H1 (cell line): Measurements from ENCODE around the gene MXRA7. TPM values are rescaled to one million over a fixed set of nuclear protein-coding genes. Genes with fewer than 3 reads are reported as not detected.

Experiments used
- CTCF ChIA-PET: fragments of 300-600 bp; sonication (Branson Sonifier 250); formaldehyde crosslinking; loops from one replicate; lab custom pipeline; 2021; ENCODE audit not compliant: partially characterized antibody; lab: Charles Lee
- POLR2A ChIA-PET: fragments of 300-600 bp; sonication (Branson Sonifier 250); formaldehyde crosslinking; loops from one replicate; lab custom pipeline; 2021; ENCODE audit warnings: inconsistent platforms; ENCODE audit not compliant: partially characterized antibody; lab: Charles Lee
- DNase-seq, 2 experiments: peaks; one replicate each; pipeline versions ENCODE4 v3.0.0 to v3.0.0-alpha.2; 2010 to 2022; ENCODE audit warnings: low spot score in 2 of 2, low read depth in 1 of 2, mixed read lengths in 1 of 2
- FAIRE-seq: peaks from 2 replicates; lab custom pipeline; 2011; peaks lifted over from hg19 to GRCh38; lab: Jason Lieb, UNC
- H2AFZ ChIP-seq: 2 replicates; pipeline ENCODE4 v1.8.1; 2012; ENCODE audit warnings: low read length, inconsistent platforms
- H2AK5ac ChIP-seq: 2 replicates; pipeline ENCODE4 v1.6.1; 2013; ENCODE audit warnings: low read depth, low read length
- H2BK120ac ChIP-seq: replicated peaks from 2 replicates; pipeline ENCODE3; 2013; ENCODE audit warnings: low read depth, low read length, inconsistent platforms
- H2BK12ac ChIP-seq: 2 replicates; pipeline ENCODE4 v1.6.1; 2013; ENCODE audit warnings: low read depth, low read length
- H2BK15ac ChIP-seq: 2 replicates; pipeline ENCODE4 v1.6.1; 2013; ENCODE audit warnings: low read length
- H2BK20ac ChIP-seq: 2 replicates; pipeline ENCODE4 v1.6.1; 2013; ENCODE audit warnings: low read length
- H2BK5ac ChIP-seq: 2 replicates; pipeline ENCODE4 v1.6.1; 2013; ENCODE audit warnings: low read depth, low read length
- H3K14ac ChIP-seq: 2 replicates; pipeline ENCODE4 v1.6.1; 2013; ENCODE audit warnings: inconsistent platforms; ENCODE audit not compliant: insufficient read length
- H3K18ac ChIP-seq: 2 replicates; pipeline ENCODE4 v1.6.1; 2013; ENCODE audit warnings: low read length; ENCODE audit errors: extremely low read depth
- H3K23ac ChIP-seq: 2 replicates; pipeline ENCODE4 v1.6.1; 2013; ENCODE audit warnings: inconsistent platforms; ENCODE audit not compliant: insufficient read length
- H3K23me2 ChIP-seq: 2 replicates; pipeline ENCODE4 v1.6.1; 2013; ENCODE audit warnings: low read depth, low read length
- H3K27ac ChIP-seq: 2 replicates; pipeline ENCODE4 v1.6.1; 2011; ENCODE audit warnings: low read depth, low read length, inconsistent platforms
- H3K27me3 ChIP-seq, 4 experiments: replicated peaks in 1 of 4; 1 replicate in 1 of 4; 2 replicates in 3 of 4; pipeline versions ENCODE4 v1.6.1 to v1.8.1; 2011 to 2013; ENCODE audit warnings: low read length in 3 of 4, mild to moderate bottlenecking in 3 of 4, inconsistent platforms in 2 of 4, mixed read lengths in 2 of 4, moderate library complexity in 1 of 4; ENCODE audit not compliant: control insufficient read depth in 3 of 4, insufficient read depth in 3 of 4; ENCODE audit errors: extremely low read depth in 1 of 4
- H3K36me3 ChIP-seq, 4 experiments: 2 replicates each; pipeline versions ENCODE4 v1.6.1 to v1.8.1; 2011 to 2013; ENCODE audit warnings: mild to moderate bottlenecking in 4 of 4, low read length in 3 of 4, moderate library complexity in 2 of 4, control low read depth in 1 of 4, inconsistent platforms in 1 of 4; ENCODE audit not compliant: insufficient read depth in 4 of 4, control insufficient read depth in 2 of 4
- H3K4ac ChIP-seq: replicated peaks from 2 replicates; pipeline ENCODE3; 2013; ENCODE audit warnings: low read length, low read depth, mixed read lengths, inconsistent platforms; ENCODE audit not compliant: insufficient read length
- H3K4me1 ChIP-seq, 4 experiments: replicated peaks in 1 of 4; 1 replicate in 1 of 4; 2 replicates in 3 of 4; pipeline versions ENCODE4 v1.6.1 to v1.8.1; 2011 to 2013; ENCODE audit warnings: low read length in 3 of 4, inconsistent platforms in 2 of 4, mixed read lengths in 1 of 4; ENCODE audit not compliant: insufficient read depth in 4 of 4, control insufficient read depth in 3 of 4
- H3K4me2 ChIP-seq, 2 experiments: 2 replicates each; pipeline versions ENCODE4 v1.6.1 to v1.8.1; 2011 to 2013; ENCODE audit warnings: low read depth in 2 of 2, low read length in 2 of 2, control low read depth in 1 of 2, inconsistent platforms in 1 of 2, mild to moderate bottlenecking in 1 of 2; ENCODE audit not compliant: insufficient read depth in 1 of 2
- H3K4me3 ChIP-seq, 4 experiments: fragments of 200-600, 300-600 bp in 1 of 4; sonication (generic), shearing (Covaris generic), sonication (Bioruptor Twin) in 1 of 4; 2 replicates each; pipeline versions ENCODE4 v1.5.1 to v1.8.1; 2011 to 2016; ENCODE audit warnings: low read length in 4 of 4, low read depth in 3 of 4, control low read depth in 2 of 4, inconsistent platforms in 2 of 4, mild to moderate bottlenecking in 2 of 4, mixed read lengths in 1 of 4, moderate library complexity in 1 of 4; ENCODE audit not compliant: insufficient read depth in 2 of 4; ENCODE audit errors: extremely low read depth in 1 of 4
- H3K56ac ChIP-seq: replicated peaks from 2 replicates; pipeline ENCODE3; 2013; ENCODE audit warnings: low read depth, mild to moderate bottlenecking, mixed read lengths, low read length, inconsistent platforms; ENCODE audit not compliant: insufficient read length
- H3K79me1 ChIP-seq: 2 replicates; pipeline ENCODE4 v1.6.1; 2013; ENCODE audit warnings: low read depth, low read length, control low read depth
- H3K79me2 ChIP-seq, 2 experiments: 2 replicates each; pipeline versions ENCODE4 v1.6.1 to v1.8.1; 2012 to 2013; ENCODE audit warnings: low read length in 2 of 2, mild to moderate bottlenecking in 2 of 2, inconsistent platforms in 1 of 2; ENCODE audit not compliant: insufficient read depth in 2 of 2, control insufficient read depth in 1 of 2
- H3K9ac ChIP-seq, 4 experiments: replicated peaks in 1 of 4; 1 replicate in 1 of 4; 2 replicates in 3 of 4; pipeline versions ENCODE4 v1.6.1 to v1.8.1; 2011 to 2013; ENCODE audit warnings: low read depth in 3 of 4, low read length in 3 of 4, control low read depth in 2 of 4, mild to moderate bottlenecking in 2 of 4, moderate library complexity in 2 of 4, inconsistent platforms in 1 of 4; ENCODE audit errors: extremely low read depth in 1 of 4
- H3K9me3 ChIP-seq, 2 experiments: 2 replicates each; pipeline versions ENCODE4 v1.6.1 to v1.8.1; 2012 to 2013; ENCODE audit warnings: mild to moderate bottlenecking in 2 of 2, moderate library complexity in 2 of 2, control low read depth in 1 of 2, inconsistent platforms in 1 of 2, low read depth in 1 of 2, low read length in 1 of 2, mixed read lengths in 1 of 2; ENCODE audit not compliant: insufficient read depth in 2 of 2
- H4K20me1 ChIP-seq, 2 experiments: replicated peaks in 1 of 2; 2 replicates each; pipeline versions ENCODE3 to v1.8.1; 2011 to 2013; ENCODE audit warnings: inconsistent platforms in 2 of 2, low read length in 2 of 2, mild to moderate bottlenecking in 1 of 2; ENCODE audit not compliant: insufficient read depth in 2 of 2, control insufficient read depth in 1 of 2
- H4K5ac ChIP-seq: 2 replicates; pipeline ENCODE4 v1.6.1; 2013; ENCODE audit warnings: low read length, low read depth, mixed read lengths, inconsistent platforms; ENCODE audit not compliant: insufficient read length
- H4K8ac ChIP-seq: 2 replicates; pipeline ENCODE4 v1.8.0; 2013; ENCODE audit warnings: mild to moderate bottlenecking, moderate library complexity, low read length, inconsistent platforms; ENCODE audit not compliant: insufficient read depth; ENCODE audit errors: extremely low read depth
- H4K91ac ChIP-seq: replicated peaks from 2 replicates; pipeline ENCODE3; 2013; ENCODE audit warnings: low read length, mixed read lengths, inconsistent platforms; ENCODE audit not compliant: insufficient read length
- GABPA ChIP-seq: IDR thresholded peaks from 2 replicates; pipeline ENCODE4 v1.6.1; 2011; ENCODE audit warnings: mild to moderate bottlenecking, low read length, moderate library complexity, borderline replicate concordance; ENCODE audit not compliant: insufficient read depth
- KDM1A ChIP-seq: fragments of 200-600, 300-600 bp; sonication (generic); IDR thresholded peaks from 2 replicates; pipeline ENCODE4 v1.7.1; 2016; ENCODE audit warnings: mild to moderate bottlenecking, low read length, borderline replicate concordance
- POLR2A ChIP-seq, 2 experiments: IDR thresholded peaks; 1 replicate in 1 of 2; 2 replicates in 1 of 2; pipeline ENCODE4 v1.6.1; 2011; ENCODE audit warnings: low read depth in 2 of 2, low read length in 2 of 2, mild to moderate bottlenecking in 2 of 2; ENCODE audit errors: control extremely low read depth in 1 of 2
- RNF2 ChIP-seq: fragments of 200-900, 300-1000 bp; sonication (generic); IDR thresholded peaks from 2 replicates; pipeline ENCODE4 v1.7.1; 2016; ENCODE audit warnings: borderline replicate concordance, low read depth, mild to moderate bottlenecking, antibody characterized with exemption, low read length; ENCODE audit not compliant: poor library complexity, severe bottlenecking; ENCODE audit errors: missing control alignments
- WGBS, 2 experiments: shearing (Covaris generic) in 1 of 2; methylation state at CpG; one replicate each; pipeline versions ENCODE4 v1.1.6 to v1.1.7; 2013 to 2015; ENCODE audit warnings: low lambda C conversion rate in 2 of 2, mixed read lengths in 2 of 2, inconsistent platforms in 1 of 2, low coverage in 1 of 2, missing lambda C conversion rate in 1 of 2; ENCODE audit not compliant: insufficient replicate concordance in 2 of 2, insufficient coverage in 1 of 2, insufficient read length in 1 of 2; ENCODE audit errors: extremely low coverage in 1 of 2, missing lambda C conversion rate in 1 of 2; 5-methylcytosine and 5-hydroxymethylcytosine counted together
- polyA plus RNA-seq, 7 experiments: library from polyadenylated mRNA; depleted of rRNA in 3 of 7; stranded (reverse) in 5 of 7; unstranded in 2 of 7; fragments of >200 nt in 5 of 7; fragments of 200-250 nt in 2 of 7; gene quantifications; 1 replicate in 5 of 7; 2 replicates in 1 of 7; 4 replicates in 1 of 7; pipeline versions ENCODE4 v1.2.1 to v1.2.3, GENCODE V29; 2011 to 2013; ENCODE audit warnings: missing spikeins in 2 of 7, mixed read lengths in 2 of 7
- total RNA-seq: library from RNA; stranded (reverse); fragmentation: NEBNext Ultra II Directional; extraction: Animal tissue kit (Norgen Biotek cat#: 25700); gene quantifications from 2 replicates; pipeline ENCODE4 v1.2.1, GENCODE V29; 2021
- TF ChIP-seq, protein P1 (sequence below): IDR thresholded peaks from 2 replicates; pipeline ENCODE4 v1.6.1; 2012; ENCODE audit warnings: low read length, inconsistent platforms
- TF ChIP-seq, protein P2 (sequence below): IDR thresholded peaks from 2 replicates; pipeline ENCODE4 v1.6.1; 2011; ENCODE audit warnings: low read length, improper control_type of control experiment

MXRA7 gene
- total and polyA plus RNA-seq, 2 of the 8 experiments (the other 6 are each of a cell fraction or from before 2014, with no cell fraction given) = 17.8 to 26.6 TPM

DNA sequence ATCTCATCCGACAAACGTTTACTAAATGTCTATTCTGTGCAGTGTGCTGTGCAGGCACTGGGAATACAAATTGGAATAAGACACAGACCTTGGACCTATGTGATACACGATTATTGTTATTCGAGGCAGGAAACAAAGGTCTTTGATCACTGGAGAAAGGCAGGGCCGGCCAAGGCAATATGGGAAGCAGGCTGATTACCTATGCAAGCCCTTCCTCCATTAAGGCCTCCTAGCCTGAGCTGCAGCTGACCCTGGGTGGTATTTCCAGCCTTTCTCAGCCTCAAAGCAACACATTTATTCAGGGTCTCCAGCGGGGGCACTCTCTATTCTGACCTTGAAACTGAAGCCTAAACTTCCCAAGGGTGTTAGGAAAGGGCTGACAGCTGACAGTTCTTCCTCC, 80.6 kb downstream of the MXRA7 start:
- DNase-seq (no peak), FAIRE-seq (peak; percentile 85)
- no peak overlapping the region for H3K23ac ChIP-seq
- no peak overlapping the region for H4K5ac ChIP-seq
- H3K9me3 ChIP-seq = no peaks in the 10 kb centered on the region
- H3K23me2 ChIP-seq = no peaks in the 10 kb centered on the region
- H3K18ac ChIP-seq = no peak overlapping the region
- no peak overlapping the region for H2BK120ac ChIP-seq
- H3K4me2 ChIP-seq = no peak overlapping the region
- peaks cover 0 to 2% of the 10 kb centered on the region in 2 experiments for H4K20me1 ChIP-seq
- no peak overlapping the region for H3K4me3 ChIP-seq
- no peak overlapping the region for H3K56ac ChIP-seq
- WGBS, 2 experiments = 64% methylated on average over 6 of the region's 6 CpGs; no CpG with 5 or more reads in 1 of the 2 experiments
- peaks cover 0 to 6% (median 1%) of the 10 kb centered on the region in 4 experiments; a peak in 4 of 7 replicates for H3K4me1 ChIP-seq
- no peak overlapping the region for H2BK12ac ChIP-seq
- TF ChIP-seq POLR2A (IDR thresholded peaks at IDR 0.05; ENCODE audit: control extremely low read depth in 1 of 2, low read depth in 2 of 2, low read length in 2 of 2) = no peak
- TF ChIP-seq, protein P1, sequence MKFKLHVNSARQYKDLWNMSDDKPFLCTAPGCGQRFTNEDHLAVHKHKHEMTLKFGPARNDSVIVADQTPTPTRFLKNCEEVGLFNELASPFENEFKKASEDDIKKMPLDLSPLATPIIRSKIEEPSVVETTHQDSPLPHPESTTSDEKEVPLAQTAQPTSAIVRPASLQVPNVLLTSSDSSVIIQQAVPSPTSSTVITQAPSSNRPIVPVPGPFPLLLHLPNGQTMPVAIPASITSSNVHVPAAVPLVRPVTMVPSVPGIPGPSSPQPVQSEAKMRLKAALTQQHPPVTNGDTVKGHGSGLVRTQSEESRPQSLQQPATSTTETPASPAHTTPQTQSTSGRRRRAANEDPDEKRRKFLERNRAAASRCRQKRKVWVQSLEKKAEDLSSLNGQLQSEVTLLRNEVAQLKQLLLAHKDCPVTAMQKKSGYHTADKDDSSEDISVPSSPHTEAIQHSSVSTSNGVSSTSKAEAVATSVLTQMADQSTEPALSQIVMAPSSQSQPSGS = no peak
- no peak for TF ChIP-seq RNF2
- TF ChIP-seq GABPA = no peak
- no peak for TF ChIP-seq KDM1A
- TF ChIP-seq, protein P2, sequence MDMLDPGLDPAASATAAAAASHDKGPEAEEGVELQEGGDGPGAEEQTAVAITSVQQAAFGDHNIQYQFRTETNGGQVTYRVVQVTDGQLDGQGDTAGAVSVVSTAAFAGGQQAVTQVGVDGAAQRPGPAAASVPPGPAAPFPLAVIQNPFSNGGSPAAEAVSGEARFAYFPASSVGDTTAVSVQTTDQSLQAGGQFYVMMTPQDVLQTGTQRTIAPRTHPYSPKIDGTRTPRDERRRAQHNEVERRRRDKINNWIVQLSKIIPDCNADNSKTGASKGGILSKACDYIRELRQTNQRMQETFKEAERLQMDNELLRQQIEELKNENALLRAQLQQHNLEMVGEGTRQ = no peak
- TF ChIP-seq, all 59 proteins: peak for 0
- Histone ChIP-seq H3K79me1 (no peaks in the 10 kb centered on the region), H3K36me3 (no peaks in the 10 kb centered on the region), H2BK15ac (no peak overlapping the region), H3K27ac (no peak overlapping the region), H2AK5ac (no peak overlapping the region), H3K4ac (no peak overlapping the region), H2AFZ (no peak overlapping the region), H2BK20ac (no peak overlapping the region), H3K9ac (no peak overlapping the region), H3K79me2 (no peaks in the 10 kb centered on the region), H3K14ac (no peak overlapping the region), H2BK5ac (no peak overlapping the region), H3K27me3 (no peaks in the 10 kb centered on the region), H4K8ac (no peak overlapping the region), H4K91ac (no peak overlapping the region)
- CTCF ChIA-PET = interaction anchor here (0.6 to 6.9 kb wide), 7 partner anchors 10 to 1052 kb away, joined by 3 to 58 read pairs (median 4); no protein-coding TSS in a partner anchor
- POLR2A ChIA-PET = interaction anchor here (0.6 kb wide), 1 partner anchor 10 kb away, joined by 4 read pairs; no protein-coding TSS in a partner anchor
